Measurements from ENCODE around the gene ATOX1.

ATOX1 gene

GRCh38 chr5:151740958-151741373, 17.5 kb downstream of the ATOX1 start:
- peaks cover 64% of the 10 kb centered on the region for H3K79me2 ChIP-seq (ENCODE audit: low read length)
- DNase-seq, result no peak
- H3F3A ChIP-seq (ENCODE audit: insufficient read depth, low read length), result peaks cover 10% of the 10 kb centered on the region
- no peaks in the 10 kb centered on the region for H3K27me3 ChIP-seq (replicated peaks; ENCODE audit: insufficient read depth, low read length)
- no peak overlapping the region for H3K4me3 ChIP-seq (ENCODE audit: low read length)
- no peak for TF ChIP-seq CTCF (IDR thresholded peaks at IDR 0.05; ENCODE audit: low read length)
- no peak for TF ChIP-seq EZH2phosphoT487 (IDR thresholded peaks at IDR 0.05; ENCODE audit: low read length)
- TF ChIP-seq EZH2 (optimal IDR thresholded peaks at IDR 0.05; ENCODE audit: low read depth, low read length), result no peak
- no peak overlapping the region for H3K4me2 ChIP-seq (ENCODE audit: low read depth, low read length)
- H3K9me3 ChIP-seq (replicated peaks; ENCODE audit: insufficient read depth, low read length), result no peaks in the 10 kb centered on the region
- H3K36me3 ChIP-seq (replicated peaks; ENCODE audit: insufficient read depth, low read length), result peaks cover 16% of the 10 kb centered on the region; the same call in 1 of the 2 replicates
- no peak overlapping the region for H3K27ac ChIP-seq (ENCODE audit: low read length)
- H4K20me1 ChIP-seq (ENCODE audit: insufficient read depth, low read length), result no peaks in the 10 kb centered on the region
- peaks cover 4% of the 10 kb centered on the region; the same call in 1 of the 2 replicates for H3K4me1 ChIP-seq (ENCODE audit: low read length)
- H2AFZ ChIP-seq (ENCODE audit: low read length), result no peak overlapping the region
- no peaks in the 10 kb centered on the region for H3K9me2 ChIP-seq (replicated peaks; ENCODE audit: insufficient read depth, low read length)
- no peak overlapping the region for H3K9ac ChIP-seq (ENCODE audit: low read length)

GRCh38 chr5:151740336-151740942, 18.0 kb downstream of the ATOX1 start:
- Histone ChIP-seq H3K9me2 (replicated peaks; ENCODE audit: insufficient read depth, low read length) (no peaks in the 10 kb centered on the region), H4K20me1 (ENCODE audit: insufficient read depth, low read length) (no peaks in the 10 kb centered on the region), H3K79me2 (ENCODE audit: low read length) (peaks cover 58% of the 10 kb centered on the region), H3F3A (ENCODE audit: insufficient read depth, low read length) (peaks cover 10% of the 10 kb centered on the region), H3K4me2 (ENCODE audit: low read depth, low read length) (no peak overlapping the region), H3K4me3 (ENCODE audit: low read length) (no peak overlapping the region), H3K9me3 (replicated peaks; ENCODE audit: insufficient read depth, low read length) (no peaks in the 10 kb centered on the region), H3K4me1 (ENCODE audit: low read length) (peaks cover 4% of the 10 kb centered on the region; the same call in 1 of the 2 replicates), H3K27me3 (replicated peaks; ENCODE audit: insufficient read depth, low read length) (no peaks in the 10 kb centered on the region), H2AFZ (ENCODE audit: low read length) (no peak overlapping the region), H3K36me3 (replicated peaks; ENCODE audit: insufficient read depth, low read length) (peaks cover 13% of the 10 kb centered on the region; the same call in 1 of the 2 replicates), H3K27ac (ENCODE audit: low read length) (no peak overlapping the region), H3K9ac (ENCODE audit: low read length) (no peak overlapping the region)
- DNase-seq, result peak; percentile 75
- no peak for TF ChIP-seq EZH2 (optimal IDR thresholded peaks at IDR 0.05; ENCODE audit: low read depth, low read length)
- peak; percentile 89 for TF ChIP-seq CTCF (IDR thresholded peaks at IDR 0.05; ENCODE audit: low read length)

GRCh38 chr5:151739939-151740335, 18.5 kb downstream of the ATOX1 start:
- Histone ChIP-seq H3K4me2 (ENCODE audit: low read depth, low read length) (no peak overlapping the region), H3K4me1 (ENCODE audit: low read length) (peaks cover 4% of the 10 kb centered on the region; the same call in 1 of the 2 replicates), H3K27me3 (replicated peaks; ENCODE audit: insufficient read depth, low read length) (no peaks in the 10 kb centered on the region), H3K79me2 (ENCODE audit: low read length) (peaks cover 53% of the 10 kb centered on the region), H3K9me2 (replicated peaks; ENCODE audit: insufficient read depth, low read length) (no peaks in the 10 kb centered on the region), H2AFZ (ENCODE audit: low read length) (no peak overlapping the region), H3K9me3 (replicated peaks; ENCODE audit: insufficient read depth, low read length) (no peaks in the 10 kb centered on the region), H3K27ac (ENCODE audit: low read length) (no peak overlapping the region), H3K36me3 (replicated peaks; ENCODE audit: insufficient read depth, low read length) (peaks cover 8% of the 10 kb centered on the region; the same call in 1 of the 2 replicates), H3K4me3 (ENCODE audit: low read length) (no peak overlapping the region), H4K20me1 (ENCODE audit: insufficient read depth, low read length) (no peaks in the 10 kb centered on the region), H3F3A (ENCODE audit: insufficient read depth, low read length) (peaks cover 10% of the 10 kb centered on the region; the same call in 1 of the 2 replicates), H3K9ac (ENCODE audit: low read length) (no peak overlapping the region)
- TF ChIP-seq EZH2 (optimal IDR thresholded peaks at IDR 0.05; ENCODE audit: low read depth, low read length) (no peak), EZH2phosphoT487 (IDR thresholded peaks at IDR 0.05; ENCODE audit: low read length) (no peak), CTCF (IDR thresholded peaks at IDR 0.05; ENCODE audit: low read length) (no peak)
- DNase-seq, result no peak
